GM23248 (cell line): Measurements from ENCODE around the gene CCDC191. TPM values are rescaled to one million over a fixed set of nuclear protein-coding genes. Genes with fewer than 3 reads are reported as not detected.
A peak's percentile ranks its signal among the peaks of the same experiment; 100 is the strongest.

ENCODE experiments used
- DNase-seq: peaks from one replicate; pipeline ENCODE4 v3.0.0-alpha.2; 2015
- H2AFZ ChIP-seq: fragments of 200-600 bp; sonication (generic); 2 replicates; pipeline ENCODE4 v1.6.1; 2016; ENCODE audit warnings: antibody characterized with exemption
- H3F3A ChIP-seq: fragments of 200-600 bp; sonication (generic); 2 replicates; pipeline ENCODE4 v1.6.1; 2016; ENCODE audit warnings: mild to moderate bottlenecking, antibody characterized with exemption, mixed run types; ENCODE audit not compliant: insufficient read depth
- H3K27ac ChIP-seq: fragments of 200-600 bp; sonication (generic); 2 replicates; pipeline ENCODE4 v1.5.1; 2016; ENCODE audit warnings: mild to moderate bottlenecking
- H3K27me3 ChIP-seq: fragments of 200-600 bp; sonication (generic); replicated peaks from 2 replicates; pipeline ENCODE4 v1.6.1; 2016; ENCODE audit warnings: mild to moderate bottlenecking; ENCODE audit not compliant: insufficient read depth
- H3K36me3 ChIP-seq: fragments of 200-600 bp; sonication (generic); 2 replicates; pipeline ENCODE4 v1.6.1; 2016; ENCODE audit warnings: low read depth, mild to moderate bottlenecking
- H3K4me1 ChIP-seq: fragments of 200-600 bp; sonication (generic); 2 replicates; pipeline ENCODE4 v1.6.1; 2016; ENCODE audit warnings: mild to moderate bottlenecking; ENCODE audit not compliant: insufficient read depth
- H3K4me2 ChIP-seq: fragments of 200-600 bp; sonication (generic); one replicate; pipeline ENCODE4 v1.6.1; 2016; ENCODE audit warnings: mild to moderate bottlenecking; ENCODE audit not compliant: unreplicated experiment
- H3K4me3 ChIP-seq: fragments of 200-600 bp; sonication (generic); 2 replicates; pipeline ENCODE4 v1.5.1; 2016; ENCODE audit warnings: mild to moderate bottlenecking
- H3K79me2 ChIP-seq: fragments of 200-600 bp; sonication (generic); 2 replicates; pipeline ENCODE4 v1.6.1; 2016; ENCODE audit warnings: mild to moderate bottlenecking; ENCODE audit not compliant: insufficient read depth
- H3K9ac ChIP-seq: fragments of 200-600 bp; sonication (generic); 2 replicates; pipeline ENCODE4 v1.6.1; 2016; ENCODE audit warnings: mild to moderate bottlenecking
- H3K9me2 ChIP-seq: fragments of 200-600 bp; sonication (generic); 2 replicates; pipeline ENCODE4 v1.6.1; 2016; ENCODE audit warnings: mixed run types, mild to moderate bottlenecking, moderate library complexity; ENCODE audit not compliant: insufficient read depth
- H3K9me3 ChIP-seq: fragments of 200-600 bp; sonication (generic); one replicate; pipeline ENCODE4 v1.6.1; 2017; ENCODE audit warnings: low read depth
- H4K20me1 ChIP-seq: fragments of 200-600 bp; sonication (generic); 2 replicates; pipeline ENCODE4 v1.6.0; 2016; ENCODE audit not compliant: insufficient read depth
- EZH2 ChIP-seq: fragments of 200-600 bp; sonication (generic); IDR thresholded peaks from 2 replicates; pipeline ENCODE4 v1.6.1; 2018; ENCODE audit warnings: antibody characterized with exemption, mild to moderate bottlenecking; ENCODE audit not compliant: insufficient read depth, poor library complexity, severe bottlenecking
- EZH2phosphoT487 ChIP-seq: fragments of 200-600 bp; sonication (generic); IDR thresholded peaks from 2 replicates; pipeline ENCODE4 v1.6.1; 2018; ENCODE audit warnings: antibody characterized with exemption, moderate library complexity, mild to moderate bottlenecking, low read depth; ENCODE audit not compliant: insufficient read depth
- WGBS, 2 experiments: methylation state at CpG; one replicate each; pipeline ENCODE4 v1.1.6; 2015 to 2017; ENCODE audit warnings: low lambda C conversion rate in 2 of 2, low coverage in 1 of 2; ENCODE audit errors: missing lambda C conversion rate in 2 of 2; 5-methylcytosine and 5-hydroxymethylcytosine counted together
- in situ Hi-C: fragments of 300-500 bp; cut with MboI; formaldehyde crosslinking; loops from 2 replicates; pipeline ENCODE4 v1.15.0; 2020
- polyA plus RNA-seq: library from polyadenylated mRNA; unstranded; fragments of >200 nt; fragmentation: Nextera tagmentation; extraction: Ambion mirVana; gene quantifications from 2 replicates; pipeline ENCODE4 v1.2.1, GENCODE V29; 2016
- total RNA-seq: library from RNA; depleted of rRNA; stranded (reverse); fragments of >200 nt; shearing (Covaris generic); gene quantifications from 2 replicates; pipeline ENCODE4 v1.2.3, GENCODE V29; 2014

The CCDC191 gene
- total and polyA plus RNA-seq, 2 experiments from 2014 or later = 0.43 to 1.5 TPM

DNA sequence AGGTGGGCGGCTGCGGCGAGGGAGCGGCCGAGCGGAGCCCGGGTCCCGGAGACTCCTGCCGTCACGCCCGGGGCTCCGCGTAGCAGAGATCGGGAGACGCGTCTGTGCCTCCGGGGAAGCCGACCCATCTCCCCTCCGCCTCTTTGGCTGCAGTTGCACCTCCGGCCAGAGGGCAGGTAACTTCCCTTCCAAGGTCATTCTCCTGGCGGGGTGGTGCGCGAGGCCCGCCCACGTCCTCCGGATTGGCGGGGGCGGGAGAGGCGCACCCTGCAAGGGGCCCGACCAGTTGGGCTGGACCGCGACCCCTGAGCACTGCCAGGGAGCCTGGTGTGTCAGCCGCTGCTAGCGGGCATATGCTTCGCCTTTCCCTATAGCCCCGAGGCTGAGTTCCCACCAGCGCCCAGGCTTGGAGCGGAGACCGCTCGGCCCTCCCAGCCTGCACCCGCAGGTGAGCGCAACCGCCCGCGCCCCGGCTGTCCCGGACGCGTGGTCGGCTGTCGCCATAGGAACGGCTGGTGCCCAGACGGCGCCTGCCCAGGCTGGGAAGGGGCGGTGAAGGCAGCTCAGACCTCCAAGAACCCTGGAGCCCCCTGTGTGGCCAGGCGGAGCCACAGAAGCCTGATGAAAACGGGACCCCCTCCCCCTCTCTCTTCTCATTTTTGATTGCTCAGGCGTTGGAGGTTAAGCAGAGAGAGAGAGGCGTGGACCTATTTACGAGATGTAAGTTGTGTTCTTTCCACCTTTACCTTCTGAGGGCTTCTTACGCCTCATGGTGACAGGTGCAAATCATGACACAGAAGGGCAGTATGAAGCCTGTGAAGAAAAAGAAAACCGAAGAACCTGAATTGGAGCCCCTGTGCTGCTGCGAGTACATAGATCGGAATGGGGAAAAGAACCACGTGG is 108.1 kb downstream of the CCDC191 start:
- H3K79me2 ChIP-seq = no peaks in the 10 kb centered on the region
- no peaks in the 10 kb centered on the region for H3K9me3 ChIP-seq
- H3K27me3 ChIP-seq = no peaks in the 10 kb centered on the region
- no peaks in the 10 kb centered on the region for H3K9me2 ChIP-seq
- in situ Hi-C loops = no loop called here
- peak overlapping the region; percentile 83 for H3K4me3 ChIP-seq
- H3K27ac ChIP-seq = no peak overlapping the region
- no peak for TF ChIP-seq EZH2
- no peak for TF ChIP-seq EZH2phosphoT487
- peak overlapping the region; percentile 72 for H3K4me2 ChIP-seq
- peaks cover 15% of the 10 kb centered on the region; the same call in 1 of the 2 replicates for H3F3A ChIP-seq
- 0 out of 2 replicates have a peak overlapping the region, but pooled peaks have one; percentile 38 for H3K9ac ChIP-seq
- WGBS, 2 experiments = 3% methylated on average over 41 to 56 of the region's 65 CpGs
- peak overlapping the region; percentile 57 for H2AFZ ChIP-seq
- no peaks in the 10 kb centered on the region for H3K36me3 ChIP-seq
- H4K20me1 ChIP-seq = no peaks in the 10 kb centered on the region
- H3K4me1 ChIP-seq = 0 out of 2 replicates have a peak, but pooled peaks cover 3% of the 10 kb centered on the region
- DNase-seq = peak; percentile 35

DNA sequence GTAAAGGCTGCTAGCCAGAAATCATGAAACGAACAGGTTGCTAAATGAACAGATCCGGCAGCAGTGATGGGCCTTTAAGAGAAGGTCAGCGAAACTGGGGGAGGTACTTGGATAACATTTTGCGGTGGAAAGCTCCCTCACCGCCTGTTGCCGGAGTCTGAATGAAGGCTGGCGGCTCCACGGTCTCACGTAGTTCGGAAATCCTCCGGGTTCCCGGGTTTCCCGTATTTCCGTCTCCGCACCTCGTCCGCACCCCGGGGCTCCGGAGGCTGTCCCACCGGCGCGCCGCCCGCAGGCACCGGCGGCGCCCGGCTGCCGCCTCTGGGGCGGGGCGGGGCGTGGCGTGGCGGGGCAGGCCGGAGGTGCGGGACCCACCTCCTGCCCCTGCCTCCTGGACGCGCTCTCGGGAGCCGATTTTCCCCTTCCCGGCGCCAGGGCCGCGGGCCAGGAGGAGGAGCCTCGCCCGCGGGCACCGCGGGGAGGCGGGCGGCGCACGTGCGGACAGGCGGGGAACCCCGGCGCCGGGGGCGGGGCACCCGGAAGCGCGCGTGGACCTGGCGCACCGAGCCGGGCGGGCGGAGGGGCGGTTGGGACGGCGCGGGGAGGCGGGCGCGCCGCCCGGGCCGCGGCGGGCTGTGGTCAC is 108.8 kb downstream of the CCDC191 start, which contains the start of gene ZDHHC23:
Gene ZDHHC23, plus strand, starts transcription at position 642 of the 643 bp plus-strand sequence. CDS start 790 bp downstream, outside the sequence.
- Histone ChIP-seq H3K27ac (no peak within 1 kb of the TSS), H3K9me2 (no peaks in the 10 kb centered on the region), H3K9me3 (no peaks in the 10 kb centered on the region), H3K9ac (peak within 1 kb of the TSS; percentile 67), H3K36me3 (no peaks in the 10 kb centered on the region), H2AFZ (peak within 1 kb of the TSS; percentile 91), H3K79me2 (no peaks in the 10 kb centered on the region), H4K20me1 (no peaks in the 10 kb centered on the region), H3F3A (peaks cover 15% of the 10 kb centered on the region; the same call in 1 of the 2 replicates), H3K4me3 (peak within 1 kb of the TSS; percentile 83), H3K27me3 (no peaks in the 10 kb centered on the region), H3K4me2 (peak within 1 kb of the TSS; percentile 72), H3K4me1 (0 out of 2 replicates have a peak, but pooled peaks cover 3% of the 10 kb centered on the region)
- DNase-seq = peak; percentile 77
- in situ Hi-C loops = no loop called here
- WGBS, 2 experiments = 1 to 2% methylated on average over 22 to 37 of the region's 80 CpGs
- TF ChIP-seq EZH2 (no peak), EZH2phosphoT487 (no peak)

DNA sequence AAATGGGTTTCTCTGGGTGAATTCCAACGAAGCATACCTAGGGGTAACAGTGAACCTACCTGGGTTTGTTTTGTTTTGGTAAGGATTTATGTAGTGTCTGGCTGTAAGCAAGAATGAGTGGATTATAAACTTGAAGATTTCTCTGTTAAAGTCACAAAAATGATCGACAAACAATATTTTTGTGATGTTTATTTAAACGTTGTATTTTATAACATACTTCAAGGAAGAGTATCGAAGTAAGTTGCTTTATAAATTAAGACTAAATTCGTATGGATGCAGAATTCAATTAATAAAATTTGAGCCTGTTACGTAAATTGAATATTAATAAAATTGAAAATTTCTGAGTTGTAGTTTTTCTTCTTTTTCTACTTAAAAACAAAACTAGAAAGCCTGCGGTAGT is 109.5 kb downstream of the CCDC191 start:
- no peak for DNase-seq
- peak overlapping the region; percentile 67 for H3K9ac ChIP-seq
- H3K4me3 ChIP-seq = peak overlapping the region; percentile 83
- 84 to 85% methylated on average over 7 of the region's 7 CpGs for WGBS, 2 experiments
- no peaks in the 10 kb centered on the region for H3K79me2 ChIP-seq
- no peaks in the 10 kb centered on the region for H3K9me3 ChIP-seq
- H3F3A ChIP-seq = peaks cover 15% of the 10 kb centered on the region; the same call in 1 of the 2 replicates
- no peaks in the 10 kb centered on the region for H3K27me3 ChIP-seq
- H3K9me2 ChIP-seq = no peaks in the 10 kb centered on the region
- in situ Hi-C loops = no loop called here
- TF ChIP-seq EZH2 = no peak
- TF ChIP-seq EZH2phosphoT487 = no peak
- H4K20me1 ChIP-seq = no peaks in the 10 kb centered on the region
- 0 out of 2 replicates have a peak, but pooled peaks cover 3% of the 10 kb centered on the region for H3K4me1 ChIP-seq
- H3K36me3 ChIP-seq = no peaks in the 10 kb centered on the region
- peak overlapping the region; percentile 72 for H3K4me2 ChIP-seq
- H2AFZ ChIP-seq = peak overlapping the region; percentile 91
- H3K27ac ChIP-seq = no peak overlapping the region

DNA sequence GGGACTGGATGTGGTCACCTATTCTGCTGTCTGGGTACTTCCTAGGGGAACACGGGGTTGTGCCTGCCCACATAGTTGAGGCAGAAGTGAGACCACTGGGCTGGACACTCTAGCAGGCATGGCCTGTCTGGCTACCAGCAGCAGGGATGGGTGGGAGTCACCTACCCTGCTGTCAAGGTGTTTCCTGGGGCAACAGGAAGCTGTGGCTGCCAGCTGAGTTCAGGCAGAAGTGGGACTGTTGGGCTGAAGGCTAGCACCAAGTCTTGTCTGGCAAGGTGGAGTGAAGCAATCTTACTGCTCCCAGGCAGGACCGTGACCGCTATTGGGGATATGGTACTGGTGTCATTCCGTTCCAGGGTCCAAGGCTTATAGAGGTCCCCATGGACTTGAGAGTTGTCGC is 128.8 kb downstream of the CCDC191 start:
- in situ Hi-C loops = no loop called here

More for the DNA sequence above, 128.8 kb downstream of the CCDC191 start:
- no peak overlapping the region for H2AFZ ChIP-seq
- no peak overlapping the region for H3K27ac ChIP-seq
- H3K4me2 ChIP-seq = no peak overlapping the region
- H4K20me1 ChIP-seq = no peaks in the 10 kb centered on the region
- no peaks in the 10 kb centered on the region for H3K9me2 ChIP-seq
- no peak for DNase-seq
- no peaks in the 10 kb centered on the region for H3K4me1 ChIP-seq
- TF ChIP-seq EZH2phosphoT487 (no peak), EZH2 (no peak)
- H3K9ac ChIP-seq = no peak overlapping the region
- H3K4me3 ChIP-seq = no peak overlapping the region
- no peaks in the 10 kb centered on the region for H3K9me3 ChIP-seq
- no peaks in the 10 kb centered on the region for H3K79me2 ChIP-seq
- no peaks in the 10 kb centered on the region for H3F3A ChIP-seq
- 85 to 96% methylated on average over 5 of the region's 5 CpGs for WGBS, 2 experiments
- H3K36me3 ChIP-seq = no peaks in the 10 kb centered on the region
- H3K27me3 ChIP-seq = no peaks in the 10 kb centered on the region
